H1 (cell line): ENCODE data around the gene GRK5.
A peak's percentile ranks its signal among the peaks of the same experiment; 100 is the strongest.

Source experiments
- CTCF ChIP-seq, 3 experiments: IDR thresholded peaks; 1 replicate in 2 of 3; 2 replicates in 1 of 3; pipeline versions ENCODE4 v1.5.1 to v1.6.1; 2011; ENCODE audit warnings: low read length in 3 of 3, mild to moderate bottlenecking in 3 of 3, inconsistent platforms in 2 of 3, low read depth in 1 of 3, moderate library complexity in 1 of 3; ENCODE audit not compliant: insufficient read depth in 1 of 3; ENCODE audit errors: control extremely low read depth in 1 of 3
- FOSL1 ChIP-seq: IDR thresholded peaks from 2 replicates; pipeline ENCODE4 v1.6.1; 2011; ENCODE audit warnings: mild to moderate bottlenecking, low read depth, low read length, moderate library complexity; ENCODE audit not compliant: insufficient read depth
- YY1 ChIP-seq: IDR thresholded peaks from 2 replicates; pipeline ENCODE4 v1.6.1; 2011; ENCODE audit warnings: low read depth, mild to moderate bottlenecking, low read length

DNA sequence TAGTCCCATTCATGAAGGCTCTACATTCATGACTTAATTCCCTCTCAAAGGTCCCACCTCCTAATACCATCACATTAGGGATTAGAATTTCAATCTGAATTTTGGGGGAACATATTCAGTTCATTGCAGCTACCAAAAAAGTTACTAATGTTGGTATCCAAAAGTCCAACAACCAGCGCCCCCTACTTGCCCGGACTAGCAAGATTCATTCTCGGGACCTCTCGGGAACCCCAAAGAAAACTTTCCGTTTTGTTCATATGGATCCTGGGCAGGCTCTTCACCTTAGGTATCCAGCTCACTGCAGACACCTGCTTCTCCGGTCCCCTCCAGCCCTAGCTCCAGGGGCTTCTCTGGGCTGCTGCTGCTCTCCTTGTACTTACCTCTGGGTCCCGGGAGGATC, 8.9 kb upstream of the GRK5 start:
- TF ChIP-seq FOSL1 = no peak
- peak; percentile 42 to 56 (median 47) for TF ChIP-seq CTCF (IDR thresholded peaks at IDR 0.05; ENCODE audit: control extremely low read depth in 1 of 3, insufficient read depth in 1 of 3, low read depth in 1 of 3, low read length in 3 of 3)
- no peak for TF ChIP-seq YY1
